GM21825 (cell line): Measurements from ENCODE around the gene SNX25.
"Not testable (repeated sequence)": the region's sequence is repeated elsewhere in the genome, so short reads cannot be mapped to it uniquely, and the experiment has no call there.

Experiments
- ATAC-seq: cut with Tn5 transposase; IDR thresholded peaks from one replicate; pipeline ENCODE4 v1.9.1; 2021; ENCODE audit warnings: mild to moderate bottlenecking, moderate library complexity; ENCODE audit not compliant: unreplicated experiment

The SNX25 gene

GRCh38 chr4:185227713-185228278 is 18.4 kb downstream of the SNX25 start:
- no peak for ATAC-seq

- no peak for ATAC-seq
Observed at GRCh38 chr4:185229021-185229818, 19.8 kb downstream of the SNX25 start.

GRCh38 chr4:185232370-185232769 is 23.0 kb downstream of the SNX25 start:
- no peak for ATAC-seq

- no peak for ATAC-seq
Observed at GRCh38 chr4:185235119-185235842, 25.9 kb downstream of the SNX25 start.

- no peak for ATAC-seq
Observed at GRCh38 chr4:185235843-185236503, 26.6 kb downstream of the SNX25 start.

- no peak for ATAC-seq
Observed at GRCh38 chr4:185237175-185237574, 27.8 kb downstream of the SNX25 start.

GRCh38 chr4:185238215-185238681 is 28.9 kb downstream of the SNX25 start:
- no peak for ATAC-seq

- no peak for ATAC-seq
Observed at GRCh38 chr4:185238750-185239149, 29.4 kb downstream of the SNX25 start.

GRCh38 chr4:185240486-185240885 is 31.1 kb downstream of the SNX25 start:
- not testable (repeated sequence) for ATAC-seq

GRCh38 chr4:185242749-185243533 is 33.5 kb downstream of the SNX25 start:
- no peak for ATAC-seq

- ATAC-seq = no peak
Observed at GRCh38 chr4:185243879-185244278, 34.5 kb downstream of the SNX25 start.

GRCh38 chr4:185244763-185245162 is 35.4 kb downstream of the SNX25 start:
- no peak for ATAC-seq

- no peak for ATAC-seq
Observed at GRCh38 chr4:185246453-185246852, 37.1 kb downstream of the SNX25 start.

GRCh38 chr4:185247151-185247550 is 37.8 kb downstream of the SNX25 start:
- ATAC-seq = no peak

GRCh38 chr4:185248393-185249039 is 39.1 kb downstream of the SNX25 start:
- no peak for ATAC-seq

- ATAC-seq = no peak
Observed at GRCh38 chr4:185249105-185249504, 39.7 kb downstream of the SNX25 start.

GRCh38 chr4:185254434-185254833 is 45.0 kb downstream of the SNX25 start:
- ATAC-seq = no peak

GRCh38 chr4:185255868-185256267 is 46.5 kb downstream of the SNX25 start:
- ATAC-seq = no peak

- no peak for ATAC-seq
Observed at GRCh38 chr4:185256446-185256845, 47.0 kb downstream of the SNX25 start.

- no peak for ATAC-seq
Observed at GRCh38 chr4:185257086-185257485, 47.7 kb downstream of the SNX25 start.
